ENCODE measurements around the gene TRIO. TPM values are rescaled to one million over a fixed set of nuclear protein-coding genes. Genes with fewer than 3 reads are reported as not detected.

TRIO gene
- total and polyA plus RNA-seq, 8 donors: 84.4 to 151 (median 93.7) TPM

DNA sequence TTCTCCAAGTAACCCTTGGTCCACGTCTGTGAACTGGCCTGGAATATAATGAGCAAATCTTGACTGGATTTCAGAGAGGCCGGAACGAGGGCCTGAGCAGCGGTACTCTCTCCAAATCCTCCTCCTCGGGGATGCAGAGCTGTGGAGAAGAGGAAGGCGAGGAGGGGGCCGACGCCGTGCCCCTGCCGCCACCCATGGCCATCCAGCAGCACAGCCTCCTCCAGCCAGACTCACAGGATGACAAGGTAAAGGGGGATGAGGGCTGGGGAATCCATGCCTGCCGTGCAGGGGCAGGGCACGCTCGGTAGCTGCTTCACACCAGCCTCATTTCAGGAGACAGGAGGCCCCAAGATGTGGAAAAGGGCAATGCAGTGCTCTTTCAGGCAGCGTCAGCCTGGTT is 319.5 kb downstream of the TRIO start:
- TF ChIP-seq, protein P1, sequence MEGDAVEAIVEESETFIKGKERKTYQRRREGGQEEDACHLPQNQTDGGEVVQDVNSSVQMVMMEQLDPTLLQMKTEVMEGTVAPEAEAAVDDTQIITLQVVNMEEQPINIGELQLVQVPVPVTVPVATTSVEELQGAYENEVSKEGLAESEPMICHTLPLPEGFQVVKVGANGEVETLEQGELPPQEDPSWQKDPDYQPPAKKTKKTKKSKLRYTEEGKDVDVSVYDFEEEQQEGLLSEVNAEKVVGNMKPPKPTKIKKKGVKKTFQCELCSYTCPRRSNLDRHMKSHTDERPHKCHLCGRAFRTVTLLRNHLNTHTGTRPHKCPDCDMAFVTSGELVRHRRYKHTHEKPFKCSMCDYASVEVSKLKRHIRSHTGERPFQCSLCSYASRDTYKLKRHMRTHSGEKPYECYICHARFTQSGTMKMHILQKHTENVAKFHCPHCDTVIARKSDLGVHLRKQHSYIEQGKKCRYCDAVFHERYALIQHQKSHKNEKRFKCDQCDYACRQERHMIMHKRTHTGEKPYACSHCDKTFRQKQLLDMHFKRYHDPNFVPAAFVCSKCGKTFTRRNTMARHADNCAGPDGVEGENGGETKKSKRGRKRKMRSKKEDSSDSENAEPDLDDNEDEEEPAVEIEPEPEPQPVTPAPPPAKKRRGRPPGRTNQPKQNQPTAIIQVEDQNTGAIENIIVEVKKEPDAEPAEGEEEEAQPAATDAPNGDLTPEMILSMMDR (IDR thresholded peaks at IDR 0.05): no peak
- ATAC-seq (no peak), DNase-seq (no peak)
- H3K27me3 ChIP-seq: no peaks in the 10 kb centered on the region
- no peak overlapping the region for H3K27ac ChIP-seq
- H3K36me3 ChIP-seq: peaks cover 0 to 70% of the 10 kb centered on the region in 2 donors
- H3K4me3 ChIP-seq: no peak overlapping the region
- intact Hi-C loops (cut with DNase I): no loop called here
- no peaks in the 10 kb centered on the region for H3K9me3 ChIP-seq
- peaks cover 0 to 19% of the 10 kb centered on the region in 2 donors for H3K4me1 ChIP-seq

DNA sequence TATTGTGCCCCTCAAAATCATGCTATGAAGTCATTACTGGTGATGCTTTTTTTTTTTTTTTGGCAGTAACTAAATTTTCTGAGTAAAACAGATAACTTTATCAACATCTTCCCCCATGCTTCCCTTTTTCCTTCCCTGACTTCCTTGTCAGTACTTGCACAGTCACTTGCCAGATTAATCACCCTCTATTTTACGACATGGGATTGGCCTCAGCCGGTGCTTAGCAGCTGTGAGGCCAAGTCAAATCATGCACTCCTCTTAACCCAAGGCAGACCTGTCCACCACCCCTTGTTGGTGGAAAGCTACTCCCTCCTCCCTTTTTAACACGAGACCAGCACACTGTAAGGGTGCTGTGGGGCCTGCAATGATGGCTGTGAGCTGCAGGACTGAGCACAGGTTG is 320.5 kb downstream of the TRIO start:
- TF ChIP-seq, protein P1 (IDR thresholded peaks at IDR 0.05): no peak
- intact Hi-C loops (cut with DNase I): no loop called here
- no peaks in the 10 kb centered on the region for H3K27me3 ChIP-seq
- no peak overlapping the region for H3K4me3 ChIP-seq
- DNase-seq: no peak
- H3K36me3 ChIP-seq: peaks cover 0 to 79% of the 10 kb centered on the region in 2 donors
- no peaks in the 10 kb centered on the region for H3K9me3 ChIP-seq
- ATAC-seq: peak; percentile 67
- peaks cover 0 to 19% of the 10 kb centered on the region in 2 donors for H3K4me1 ChIP-seq
- H3K27ac ChIP-seq: peak overlapping the region in 1 of 2 donors; percentile 56

DNA sequence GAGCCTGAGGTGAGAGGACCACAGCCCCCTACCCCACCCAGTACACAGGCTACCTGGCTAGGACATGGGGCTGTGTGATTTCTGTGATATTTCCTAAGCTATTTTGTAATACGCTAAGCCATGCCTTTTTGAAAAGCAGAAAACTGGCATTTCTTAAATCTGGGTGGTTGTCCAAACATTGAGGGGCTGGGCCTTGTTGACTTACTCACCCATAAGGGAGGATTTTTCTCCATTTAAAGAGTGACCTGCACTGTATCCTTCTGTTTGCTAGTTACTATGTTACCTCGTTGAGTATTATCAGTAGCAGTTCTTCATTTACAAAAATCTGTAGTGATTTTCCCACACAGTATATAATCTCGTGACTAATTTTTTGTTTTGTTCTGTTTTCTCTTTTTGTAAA is 321.0 kb downstream of the TRIO start:
- no peak overlapping the region for H3K4me3 ChIP-seq
- peak overlapping the region in 1 of 2 donors; percentile 56 for H3K27ac ChIP-seq
- H3K9me3 ChIP-seq: no peaks in the 10 kb centered on the region
- DNase-seq: no peak
- peak; percentile 16 for ATAC-seq
- no peaks in the 10 kb centered on the region for H3K27me3 ChIP-seq
- TF ChIP-seq, protein P1 (IDR thresholded peaks at IDR 0.05): no peak
- peaks cover 0 to 80% of the 10 kb centered on the region in 2 donors for H3K36me3 ChIP-seq
- peaks cover 0 to 19% of the 10 kb centered on the region in 2 donors for H3K4me1 ChIP-seq
- intact Hi-C loops (cut with DNase I): no loop called here

DNA sequence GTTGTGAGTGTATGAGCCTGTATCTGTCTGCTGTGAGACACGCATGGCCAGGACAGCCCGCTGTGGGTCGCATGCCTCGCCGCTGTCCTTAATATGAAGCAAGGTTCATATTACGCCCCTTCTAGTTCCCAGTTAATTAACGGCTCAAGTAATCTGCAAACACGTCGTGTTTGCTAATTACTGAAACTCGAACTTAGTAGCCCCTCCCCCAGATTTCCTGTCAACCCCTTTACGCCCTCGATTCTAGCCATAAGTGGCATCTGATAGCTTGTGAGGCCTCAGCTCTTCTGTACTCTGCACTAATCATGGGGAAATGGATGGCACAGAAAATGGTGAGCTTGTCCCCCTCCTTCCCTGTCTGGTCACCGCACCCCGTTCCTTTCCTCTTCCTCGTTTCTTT is 321.5 kb downstream of the TRIO start:
- intact Hi-C loops (cut with DNase I): no loop called here
- peaks cover 0 to 82% of the 10 kb centered on the region in 2 donors for H3K36me3 ChIP-seq
- no peak for ATAC-seq

DNA sequence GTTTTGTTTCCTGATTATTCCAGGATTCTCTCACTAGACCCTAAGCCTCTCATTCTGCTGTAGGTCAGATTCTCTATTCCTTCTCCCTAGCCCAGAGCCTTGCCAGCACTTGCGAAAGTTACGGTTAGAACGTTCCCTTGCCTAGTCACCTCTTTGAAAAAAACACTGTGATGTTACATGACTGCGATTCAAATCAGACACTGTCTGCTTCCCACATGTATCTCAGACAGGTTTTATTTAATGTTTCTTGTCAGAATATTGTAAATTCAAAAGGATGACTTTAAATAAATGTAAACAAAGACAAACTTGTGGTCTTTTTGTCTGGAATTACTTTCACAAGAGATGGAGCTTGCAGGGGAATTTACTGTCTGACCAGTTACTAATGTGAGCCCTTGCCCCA is 322.0 kb downstream of the TRIO start:
- Histone ChIP-seq H3K9me3 (no peaks in the 10 kb centered on the region), H3K36me3 (peaks cover 0 to 83% of the 10 kb centered on the region in 2 donors), H3K4me1 (peaks cover 0 to 19% of the 10 kb centered on the region in 2 donors), H3K27ac (peak overlapping the region in 1 of 2 donors; percentile 7), H3K4me3 (no peak overlapping the region), H3K27me3 (no peaks in the 10 kb centered on the region)
- DNase-seq (no peak), ATAC-seq (no peak)
- TF ChIP-seq, protein P1 (IDR thresholded peaks at IDR 0.05): no peak
- intact Hi-C loops (cut with DNase I): no loop called here

More for the DNA sequence above, 321.5 kb downstream of the TRIO start:
- Histone ChIP-seq H3K27me3 (no peaks in the 10 kb centered on the region), H3K4me3 (no peak overlapping the region), H3K4me1 (peaks cover 0 to 19% of the 10 kb centered on the region in 2 donors), H3K27ac (peak overlapping the region in 1 of 2 donors; percentile 7), H3K9me3 (no peaks in the 10 kb centered on the region)
- TF ChIP-seq, protein P1 (IDR thresholded peaks at IDR 0.05): no peak
- no peak for DNase-seq

Measured in left lung (tissue), 10 donors.